Activated CD8-positive, alpha-beta memory T cell treated with anti-CD3 and anti-CD28 coated beads, Interleukin-2, amount 50 U/mL, for 24 hours (primary cell): ENCODE results near the gene CLIC1.

Experiments used
- DNase-seq: peaks from one replicate; pipeline ENCODE4 v3.0.0-alpha.2; 2020; ENCODE audit errors: extremely low read depth

CLIC1 gene

GRCh38 chr6:31701666-31702404, 34.5 kb downstream of the CLIC1 start:
- DNase-seq, result no peak

- no peak for DNase-seq
These were observed 35.5 kb downstream of the CLIC1 start for GRCh38 chr6:31700740-31701401.

GRCh38 chr6:31697555-31697954, 38.8 kb downstream of the CLIC1 start:
- DNase-seq, result no peak

GRCh38 chr6:31693535-31693934, 42.8 kb downstream of the CLIC1 start:
- DNase-seq, result no peak

GRCh38 chr6:31692886-31693285, 43.4 kb downstream of the CLIC1 start:
- no peak for DNase-seq

GRCh38 chr6:31692353-31692752, 44.0 kb downstream of the CLIC1 start:
- DNase-seq, result no peak

- no peak for DNase-seq
These were observed 44.7 kb downstream of the CLIC1 start for GRCh38 chr6:31691564-31692108.

GRCh38 chr6:31691078-31691463, 45.3 kb downstream of the CLIC1 start:
- no peak for DNase-seq

- no peak for DNase-seq
These were observed 45.9 kb downstream of the CLIC1 start for GRCh38 chr6:31690231-31691077.

GRCh38 chr6:31689249-31690110, 46.9 kb downstream of the CLIC1 start:
- no peak for DNase-seq

- no peak for DNase-seq
These were observed 48.3 kb downstream of the CLIC1 start for GRCh38 chr6:31687860-31688693.

GRCh38 chr6:31687321-31687720, 49.0 kb downstream of the CLIC1 start:
- DNase-seq, result no peak

GRCh38 chr6:31686483-31686882, 49.8 kb downstream of the CLIC1 start:
- DNase-seq, result no peak

- no peak for DNase-seq
These were observed 52.7 kb downstream of the CLIC1 start for GRCh38 chr6:31683591-31683990.

- no peak for DNase-seq
These were observed 55.1 kb downstream of the CLIC1 start for GRCh38 chr6:31681135-31681671.
